ENCODE measurements around the gene CCDC201. TPM values are rescaled to one million over a fixed set of nuclear protein-coding genes. Genes with fewer than 3 reads are reported as not detected.

The CCDC201 gene
- total RNA-seq, 1 donor from 2014 or later: not detected

DNA sequence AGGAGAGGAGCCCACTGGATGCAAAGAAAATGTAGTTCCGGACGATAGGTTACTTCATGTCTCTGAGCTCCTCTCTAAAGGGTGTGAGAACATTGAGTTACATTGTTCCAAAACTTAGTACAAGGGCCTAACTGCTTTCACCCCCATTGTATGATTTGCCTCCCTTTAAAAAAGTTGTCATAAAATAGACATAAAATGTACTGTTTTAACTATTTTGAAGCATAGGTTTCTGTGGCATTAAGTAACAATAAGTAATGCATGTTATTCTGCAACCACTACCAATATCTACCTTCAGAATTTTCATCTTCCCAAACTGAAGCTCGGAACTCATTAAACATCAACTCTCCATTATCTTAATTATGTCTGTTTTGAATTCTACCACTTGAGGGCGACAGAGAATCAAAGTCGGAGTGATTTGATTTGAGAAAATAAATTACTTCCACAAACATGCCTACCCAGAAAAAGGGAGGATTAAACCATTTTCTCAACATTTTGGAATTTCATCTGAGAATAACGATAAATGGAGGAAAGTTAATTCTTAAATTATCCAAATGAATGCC, 18.1 kb upstream of the CCDC201 start:
- DNase-seq (ENCODE audit: low spot score, unreplicated experiment): no peak
- Mint-ChIP-seq H3K9me3 (ENCODE audit: low read depth) (no peaks in the 10 kb centered on the region), H3K4me3 (ENCODE audit: low read depth) (no peak overlapping the region), H3K36me3 (ENCODE audit: insufficient read depth) (no peaks in the 10 kb centered on the region), H3K4me1 (ENCODE audit: low read depth) (peaks cover 11% of the 10 kb centered on the region), H3K27me3 (peaks cover 60% of the 10 kb centered on the region), H3K27ac (no peak overlapping the region)
- TF ChIP-seq, protein P1, sequence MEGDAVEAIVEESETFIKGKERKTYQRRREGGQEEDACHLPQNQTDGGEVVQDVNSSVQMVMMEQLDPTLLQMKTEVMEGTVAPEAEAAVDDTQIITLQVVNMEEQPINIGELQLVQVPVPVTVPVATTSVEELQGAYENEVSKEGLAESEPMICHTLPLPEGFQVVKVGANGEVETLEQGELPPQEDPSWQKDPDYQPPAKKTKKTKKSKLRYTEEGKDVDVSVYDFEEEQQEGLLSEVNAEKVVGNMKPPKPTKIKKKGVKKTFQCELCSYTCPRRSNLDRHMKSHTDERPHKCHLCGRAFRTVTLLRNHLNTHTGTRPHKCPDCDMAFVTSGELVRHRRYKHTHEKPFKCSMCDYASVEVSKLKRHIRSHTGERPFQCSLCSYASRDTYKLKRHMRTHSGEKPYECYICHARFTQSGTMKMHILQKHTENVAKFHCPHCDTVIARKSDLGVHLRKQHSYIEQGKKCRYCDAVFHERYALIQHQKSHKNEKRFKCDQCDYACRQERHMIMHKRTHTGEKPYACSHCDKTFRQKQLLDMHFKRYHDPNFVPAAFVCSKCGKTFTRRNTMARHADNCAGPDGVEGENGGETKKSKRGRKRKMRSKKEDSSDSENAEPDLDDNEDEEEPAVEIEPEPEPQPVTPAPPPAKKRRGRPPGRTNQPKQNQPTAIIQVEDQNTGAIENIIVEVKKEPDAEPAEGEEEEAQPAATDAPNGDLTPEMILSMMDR (IDR thresholded peaks at IDR 0.05; ENCODE audit: unreplicated experiment): peak; percentile 74

DNA sequence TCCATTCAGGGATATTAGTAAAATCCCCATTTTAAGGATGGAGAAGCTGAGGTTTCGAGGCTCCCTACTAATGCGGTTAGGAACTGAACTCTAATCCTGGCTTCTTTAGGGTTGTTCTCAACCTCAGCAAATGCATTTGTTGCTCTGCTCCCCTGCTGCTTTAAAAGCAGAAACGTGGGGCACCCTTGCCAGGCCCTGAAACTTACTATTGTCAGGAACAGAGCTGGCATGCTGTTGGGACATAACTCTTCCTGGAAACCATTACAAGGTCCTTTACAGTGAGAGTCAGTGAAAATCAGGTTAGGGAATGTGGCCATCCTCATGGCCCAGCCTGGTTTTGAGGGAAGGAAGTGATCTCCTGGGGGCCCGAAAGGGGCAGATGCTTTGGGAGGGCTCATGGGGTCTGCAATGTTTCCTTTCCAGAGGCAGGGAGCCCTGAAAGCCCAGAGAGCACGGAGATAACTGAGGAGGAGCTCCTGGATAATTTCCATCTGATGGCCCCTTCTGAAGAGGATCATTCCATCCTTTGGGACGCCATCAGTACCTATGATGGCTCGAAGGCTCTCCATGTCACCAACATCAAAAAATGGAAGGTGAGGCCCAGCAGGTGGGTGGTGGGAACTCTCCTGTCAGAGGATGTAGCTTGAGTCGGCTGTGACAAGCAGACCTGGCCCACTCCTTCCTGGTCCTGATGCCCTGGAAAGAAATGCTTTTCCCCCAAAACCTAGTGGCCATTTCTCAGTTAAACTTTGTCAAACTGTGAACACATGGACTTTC, 17.4 kb upstream of the CCDC201 start:
- no peak for DNase-seq (ENCODE audit: low spot score, unreplicated experiment)
- H3K4me3 Mint-ChIP-seq (ENCODE audit: low read depth): no peak overlapping the region
- no peak overlapping the region for H3K27ac Mint-ChIP-seq
- H3K9me3 Mint-ChIP-seq (ENCODE audit: low read depth): no peaks in the 10 kb centered on the region
- TF ChIP-seq, protein P1 (IDR thresholded peaks at IDR 0.05; ENCODE audit: unreplicated experiment): no peak
- H3K27me3 Mint-ChIP-seq: peaks cover 57% of the 10 kb centered on the region
- H3K36me3 Mint-ChIP-seq (ENCODE audit: insufficient read depth): no peaks in the 10 kb centered on the region
- peaks cover 18% of the 10 kb centered on the region for H3K4me1 Mint-ChIP-seq (ENCODE audit: low read depth)

DNA sequence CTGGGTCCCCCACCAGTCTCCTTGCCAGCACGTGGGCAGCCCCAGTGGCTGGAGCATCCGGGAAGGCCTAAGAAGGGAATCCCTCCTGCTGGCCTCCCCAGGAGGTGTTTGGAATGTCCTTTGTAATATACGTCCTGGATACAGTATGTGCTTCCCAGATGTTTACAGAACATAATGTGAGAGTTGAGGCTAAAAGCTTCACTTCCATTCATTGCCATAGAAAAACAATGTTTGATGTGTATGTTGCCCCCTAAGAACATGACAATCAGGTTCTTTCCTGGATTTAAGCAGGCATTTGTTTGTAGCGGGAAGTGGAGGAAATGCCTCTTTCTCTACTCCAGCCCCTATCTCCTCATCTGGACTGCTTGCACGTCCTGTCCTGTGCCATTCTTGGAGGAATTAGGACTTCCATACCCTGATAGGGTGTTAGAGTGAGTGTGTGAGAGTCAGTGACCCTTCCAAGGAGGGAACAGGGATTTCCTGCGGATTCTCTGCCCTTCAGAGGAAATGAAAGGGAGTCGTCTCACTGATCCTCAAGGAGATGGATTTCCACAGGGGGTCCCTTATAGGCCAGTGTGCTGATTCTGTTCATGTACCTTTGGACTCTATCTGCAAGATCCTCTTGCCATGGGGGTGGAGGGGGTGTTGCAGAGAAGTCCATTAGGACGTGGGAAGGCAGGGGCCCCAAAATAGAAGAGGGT, 16.6 kb upstream of the CCDC201 start:
- H3K27me3 Mint-ChIP-seq: peaks cover 58% of the 10 kb centered on the region
- no peak overlapping the region for H3K27ac Mint-ChIP-seq
- H3K4me3 Mint-ChIP-seq (ENCODE audit: low read depth): peak overlapping the region; percentile 3
- TF ChIP-seq, protein P1 (IDR thresholded peaks at IDR 0.05; ENCODE audit: unreplicated experiment): no peak
- no peaks in the 10 kb centered on the region for H3K9me3 Mint-ChIP-seq (ENCODE audit: low read depth)
- H3K36me3 Mint-ChIP-seq (ENCODE audit: insufficient read depth): no peaks in the 10 kb centered on the region
- H3K4me1 Mint-ChIP-seq (ENCODE audit: low read depth): peaks cover 22% of the 10 kb centered on the region
- no peak for DNase-seq (ENCODE audit: low spot score, unreplicated experiment)

DNA sequence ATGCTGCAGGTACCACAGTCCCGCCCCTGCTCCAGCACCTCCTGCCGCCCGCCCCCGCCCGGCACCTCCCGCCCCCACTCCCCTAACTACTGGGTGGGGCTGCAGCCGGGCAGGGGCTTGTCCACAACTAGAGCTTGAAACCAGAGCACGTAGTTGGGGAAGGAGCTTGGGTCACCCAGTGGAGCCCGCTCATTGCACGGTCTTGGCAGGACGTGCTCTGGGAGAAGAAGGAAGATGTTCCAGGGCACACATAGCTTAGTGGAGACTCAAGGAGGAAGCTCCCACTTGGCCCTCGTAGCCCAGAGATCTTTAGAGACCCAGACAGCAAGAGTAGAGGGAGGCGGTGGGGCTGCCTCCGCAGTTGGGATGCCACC, 16.1 kb upstream of the CCDC201 start:
- Mint-ChIP-seq H3K9me3 (ENCODE audit: low read depth) (no peaks in the 10 kb centered on the region), H3K27ac (no peak overlapping the region), H3K4me1 (ENCODE audit: low read depth) (peaks cover 22% of the 10 kb centered on the region), H3K27me3 (peaks cover 55% of the 10 kb centered on the region), H3K4me3 (ENCODE audit: low read depth) (peak overlapping the region; percentile 42), H3K36me3 (ENCODE audit: insufficient read depth) (no peaks in the 10 kb centered on the region)
- DNase-seq (ENCODE audit: low spot score, unreplicated experiment): no peak
- TF ChIP-seq, protein P1 (IDR thresholded peaks at IDR 0.05; ENCODE audit: unreplicated experiment): no peak

DNA sequence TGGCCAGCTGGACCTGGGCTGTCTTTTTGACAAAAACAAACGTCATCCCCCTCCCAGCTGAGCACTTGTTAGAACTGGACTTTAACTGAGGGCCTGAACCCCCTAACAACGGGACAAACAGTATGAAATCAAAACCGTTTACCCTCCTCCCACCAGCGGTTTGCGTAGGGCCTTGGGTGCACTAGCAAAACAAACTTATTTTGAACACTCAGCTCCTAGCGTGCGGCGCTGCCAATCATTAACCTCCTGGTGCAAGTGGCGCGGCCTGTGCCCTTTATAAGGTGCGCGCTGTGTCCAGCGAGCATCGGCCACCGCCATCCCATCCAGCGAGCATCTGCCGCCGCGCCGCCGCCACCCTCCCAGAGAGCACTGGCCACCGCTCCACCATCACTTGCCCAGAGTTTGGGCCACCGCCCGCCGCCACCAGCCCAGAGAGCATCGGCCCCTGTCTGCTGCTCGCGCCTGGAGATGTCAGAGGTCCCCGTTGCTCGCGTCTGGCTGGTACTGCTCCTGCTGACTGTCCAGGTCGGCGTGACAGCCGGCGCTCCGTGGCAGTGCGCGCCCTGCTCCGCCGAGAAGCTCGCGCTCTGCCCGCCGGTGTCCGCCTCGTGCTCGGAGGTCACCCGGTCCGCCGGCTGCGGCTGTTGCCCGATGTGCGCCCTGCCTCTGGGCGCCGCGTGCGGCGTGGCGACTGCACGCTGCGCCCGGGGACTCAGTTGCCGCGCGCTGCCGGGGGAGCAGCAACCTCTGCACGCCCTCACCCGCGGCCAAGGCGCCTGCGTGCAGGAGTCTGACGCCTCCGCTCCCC, 15.5 kb upstream of the CCDC201 start, which contains the start of gene IGFBP1:
Gene IGFBP1, plus strand, starts transcription at position 304 of the 808 bp plus-strand sequence. Its CDS starts 165 bp downstream, at position 469.
- Mint-ChIP-seq H3K4me3 (ENCODE audit: low read depth) (peak within 1 kb of the TSS; percentile 69), H3K9me3 (ENCODE audit: low read depth) (no peaks in the 10 kb centered on the region), H3K4me1 (ENCODE audit: low read depth) (peaks cover 22% of the 10 kb centered on the region), H3K27ac (no peak within 1 kb of the TSS), H3K27me3 (peaks cover 52% of the 10 kb centered on the region), H3K36me3 (ENCODE audit: insufficient read depth) (no peaks in the 10 kb centered on the region)
- TF ChIP-seq, protein P1 (IDR thresholded peaks at IDR 0.05; ENCODE audit: unreplicated experiment): no peak
- peak; percentile 23 for DNase-seq (ENCODE audit: low spot score, unreplicated experiment)

All from progenitor cell of endocrine pancreas (in vitro differentiated cells).